HG03354 (cell line): ENCODE results near the gene PALMD.

ENCODE experiments used
- ATAC-seq: cut with Tn5 transposase; IDR thresholded peaks from one replicate; pipeline ENCODE4 v1.9.1; 2021; ENCODE audit warnings: mild to moderate bottlenecking; ENCODE audit not compliant: unreplicated experiment, poor library complexity, severe bottlenecking

Gene PALMD

GRCh38 chr1:99680270-99680669, 34.4 kb downstream of the PALMD start:
- ATAC-seq, result no peak

- ATAC-seq, result no peak
Measured at GRCh38 chr1:99681583-99681982, 35.7 kb downstream of the PALMD start.

GRCh38 chr1:99682291-99682751, 36.4 kb downstream of the PALMD start:
- ATAC-seq, result no peak

GRCh38 chr1:99685516-99686180, 39.7 kb downstream of the PALMD start:
- peak; percentile 90 for ATAC-seq

GRCh38 chr1:99691175-99691574, 45.3 kb downstream of the PALMD start:
- ATAC-seq, result no peak

- no peak for ATAC-seq
Measured at GRCh38 chr1:99696616-99697015, 50.7 kb downstream of the PALMD start.

GRCh38 chr1:99697580-99697979, 51.7 kb downstream of the PALMD start:
- no peak for ATAC-seq

GRCh38 chr1:99700020-99700419, 54.1 kb downstream of the PALMD start:
- ATAC-seq, result no peak

- ATAC-seq, result no peak
Measured at GRCh38 chr1:99702221-99702620, 56.3 kb downstream of the PALMD start.

- ATAC-seq, result no peak
Measured at GRCh38 chr1:99704356-99704816, 58.5 kb downstream of the PALMD start.

- ATAC-seq, result no peak
Measured at GRCh38 chr1:99705385-99705784, 59.5 kb downstream of the PALMD start.

GRCh38 chr1:99707535-99708142, 61.7 kb downstream of the PALMD start:
- ATAC-seq, result peak; percentile 86

- ATAC-seq, result no peak
Measured at GRCh38 chr1:99710994-99711393, 65.1 kb downstream of the PALMD start.

- no peak for ATAC-seq
Measured at GRCh38 chr1:99713006-99713405, 67.1 kb downstream of the PALMD start.

GRCh38 chr1:99717005-99717404, 71.1 kb downstream of the PALMD start:
- no peak for ATAC-seq

- ATAC-seq, result no peak
Measured at GRCh38 chr1:99723251-99723650, 77.3 kb downstream of the PALMD start.

- ATAC-seq, result no peak
Measured at GRCh38 chr1:99725996-99726395, 80.1 kb downstream of the PALMD start.

GRCh38 chr1:99726407-99726806, 80.5 kb downstream of the PALMD start:
- ATAC-seq, result no peak

GRCh38 chr1:99726818-99727217, 80.9 kb downstream of the PALMD start:
- no peak for ATAC-seq

GRCh38 chr1:99727575-99728185, 81.8 kb downstream of the PALMD start:
- ATAC-seq, result no peak
